ENCODE results near the gene ATE1. TPM values are rescaled to one million over a fixed set of nuclear protein-coding genes. Genes with fewer than 3 reads are reported as not detected.

Gene ATE1
- total and polyA plus RNA-seq, 2 experiments from 2014 or later = 17.4 to 24.5 TPM

- no peak for TF ChIP-seq ZNF462 (CRISPR knock-in tag; IDR thresholded peaks at IDR 0.05)
- no peak for TF ChIP-seq EZH2phosphoT487 (IDR thresholded peaks at IDR 0.05; ENCODE audit: unreplicated experiment)
- TF ChIP-seq STAT1 (IDR thresholded peaks at IDR 0.05; ENCODE audit: unreplicated experiment) = no peak
- TF ChIP-seq POLR2AphosphoS5 (IDR thresholded peaks at IDR 0.05; ENCODE audit: low read depth) = no peak
- TF ChIP-seq, protein P1, sequence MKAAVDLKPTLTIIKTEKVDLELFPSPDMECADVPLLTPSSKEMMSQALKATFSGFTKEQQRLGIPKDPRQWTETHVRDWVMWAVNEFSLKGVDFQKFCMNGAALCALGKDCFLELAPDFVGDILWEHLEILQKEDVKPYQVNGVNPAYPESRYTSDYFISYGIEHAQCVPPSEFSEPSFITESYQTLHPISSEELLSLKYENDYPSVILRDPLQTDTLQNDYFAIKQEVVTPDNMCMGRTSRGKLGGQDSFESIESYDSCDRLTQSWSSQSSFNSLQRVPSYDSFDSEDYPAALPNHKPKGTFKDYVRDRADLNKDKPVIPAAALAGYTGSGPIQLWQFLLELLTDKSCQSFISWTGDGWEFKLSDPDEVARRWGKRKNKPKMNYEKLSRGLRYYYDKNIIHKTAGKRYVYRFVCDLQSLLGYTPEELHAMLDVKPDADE (IDR thresholded peaks at IDR 0.05) = no peak
- no peak for TF ChIP-seq REST (IDR thresholded peaks at IDR 0.05; ENCODE audit: unreplicated experiment)
- TF ChIP-seq EZH2 (IDR thresholded peaks at IDR 0.05; ENCODE audit: low read depth, unreplicated experiment) = no peak
Measured at GRCh38 chr10:121774404-121774803, 153.4 kb downstream of the ATE1 start (continued).

Measured in GM23338 (cell line).